ES-I3 (cell line): ENCODE data around the gene GJB6.

Experiments used
- H3K36me3 ChIP-seq: 2 replicates; pipeline ENCODE4 v1.6.1; 2013; ENCODE audit warnings: mild to moderate bottlenecking, low read length, control low read depth, moderate library complexity; ENCODE audit not compliant: insufficient read depth
- H3K4me1 ChIP-seq: 2 replicates; pipeline ENCODE4 v1.6.1; 2013; ENCODE audit warnings: mild to moderate bottlenecking, control low read depth, low read length; ENCODE audit not compliant: insufficient read depth
- H3K9ac ChIP-seq: 2 replicates; pipeline ENCODE4 v1.6.1; 2013; ENCODE audit warnings: low read depth, mild to moderate bottlenecking, low read length, moderate library complexity
- H3K9me3 ChIP-seq: 2 replicates; pipeline ENCODE4 v1.6.1; 2013; ENCODE audit warnings: mild to moderate bottlenecking, low read length, moderate library complexity; ENCODE audit not compliant: control insufficient read depth, insufficient read depth

GJB6 gene

GRCh38 chr13:20198781-20199180 lies 33.3 kb downstream of the GJB6 start:
- no peaks in the 10 kb centered on the region for H3K36me3 ChIP-seq
- H3K4me1 ChIP-seq = peaks cover 5% of the 10 kb centered on the region; the same call in 1 of the 2 replicates
- no peak overlapping the region for H3K9ac ChIP-seq
- H3K9me3 ChIP-seq = no peaks in the 10 kb centered on the region; the same call in none of the 2 replicates

DNA sequence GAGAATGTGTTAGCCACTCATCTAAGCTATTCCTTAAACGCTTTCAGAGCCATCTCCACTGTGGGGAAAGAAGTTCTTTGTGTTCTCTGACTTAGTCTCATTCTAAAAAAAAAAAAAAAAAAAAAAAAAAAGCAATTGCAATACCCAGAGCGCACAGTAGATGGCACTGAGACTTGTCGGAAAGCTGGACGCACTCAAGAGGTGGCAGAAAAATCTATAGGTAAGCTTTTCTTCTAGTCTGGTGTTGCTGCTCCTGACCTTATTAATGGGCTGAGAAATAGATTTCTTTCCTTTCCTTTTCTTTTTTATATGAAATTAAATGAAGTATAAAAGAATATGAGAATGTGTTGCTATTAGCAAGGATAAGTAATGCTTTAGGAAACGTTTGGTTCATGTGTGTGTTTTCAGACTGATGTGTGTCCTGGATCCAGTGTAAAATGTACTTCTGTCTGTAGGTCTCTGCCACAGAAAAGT lies 34.7 kb downstream of the GJB6 start:
- peaks cover 5% of the 10 kb centered on the region; the same call in 1 of the 2 replicates for H3K4me1 ChIP-seq
- no peaks in the 10 kb centered on the region; the same call in 1 of the 2 replicates for H3K9me3 ChIP-seq
- H3K36me3 ChIP-seq = no peaks in the 10 kb centered on the region
- H3K9ac ChIP-seq = no peak overlapping the region

DNA sequence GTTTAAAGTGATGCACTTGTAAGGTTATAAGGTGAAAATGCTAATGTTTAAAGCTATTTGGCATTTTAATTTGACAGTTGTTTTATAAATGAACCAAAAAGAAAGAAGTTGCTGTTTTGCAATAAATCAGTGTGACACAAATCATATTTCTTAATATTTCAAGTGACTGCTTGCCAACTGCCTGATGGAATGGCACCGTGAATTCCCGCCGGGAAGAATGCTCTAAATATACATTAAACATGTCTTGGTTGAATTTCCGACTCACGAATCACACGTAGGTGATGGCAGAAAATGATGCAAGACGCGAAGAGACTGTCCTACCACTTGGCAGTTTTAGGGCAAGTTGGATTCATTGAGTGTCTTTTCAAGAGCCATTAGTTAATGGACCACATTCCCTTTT lies 36.3 kb downstream of the GJB6 start:
- no peak overlapping the region for H3K9ac ChIP-seq
- peaks cover 5% of the 10 kb centered on the region; the same call in 1 of the 2 replicates for H3K4me1 ChIP-seq
- no peaks in the 10 kb centered on the region for H3K36me3 ChIP-seq
- no peaks in the 10 kb centered on the region; the same call in 1 of the 2 replicates for H3K9me3 ChIP-seq

GRCh38 chr13:20193907-20194631 lies 38.0 kb downstream of the GJB6 start:
- Histone ChIP-seq H3K9me3 (no peaks in the 10 kb centered on the region; the same call in 1 of the 2 replicates), H3K4me1 (peaks cover 5% of the 10 kb centered on the region; the same call in 1 of the 2 replicates), H3K9ac (peak overlapping the region; percentile 48; the same call in 1 of the 2 replicates), H3K36me3 (no peaks in the 10 kb centered on the region)

DNA sequence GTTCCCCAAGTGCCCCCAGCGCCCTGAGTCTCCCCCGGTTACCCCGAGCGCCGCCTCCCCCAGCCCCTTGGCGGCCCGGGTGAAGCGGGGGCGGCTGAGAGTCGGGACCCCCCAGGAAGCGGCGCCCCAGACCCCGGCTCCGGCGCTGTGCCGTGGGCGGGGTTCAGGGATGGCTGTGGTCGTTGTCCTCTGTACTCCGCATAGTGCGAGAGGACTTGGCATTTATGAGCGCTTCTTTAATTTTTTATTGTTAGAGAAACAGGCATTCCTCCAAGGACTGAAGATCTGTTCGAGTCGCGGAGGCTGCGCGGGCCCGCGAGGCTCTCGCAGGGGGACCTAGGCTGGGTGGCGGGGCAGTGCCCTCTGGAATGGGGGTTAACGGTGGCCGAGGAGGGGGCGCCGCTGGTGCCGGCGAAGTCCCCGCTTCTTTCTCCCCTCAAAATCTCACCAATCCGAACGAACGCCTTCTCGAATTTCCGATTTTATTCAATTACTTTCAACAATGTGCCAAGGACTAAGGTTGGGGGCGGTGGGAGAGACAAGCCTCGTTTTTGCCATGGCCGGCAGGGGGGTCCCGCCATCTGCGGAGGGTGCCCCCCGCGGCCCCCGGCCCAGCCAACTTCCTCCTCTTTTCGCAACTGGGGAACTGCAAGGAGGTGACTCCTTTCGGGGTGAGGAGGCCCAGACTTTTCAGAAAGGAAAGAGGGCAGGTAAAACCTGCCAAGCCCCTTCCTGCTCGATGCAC lies 38.8 kb downstream of the GJB6 start:
- Histone ChIP-seq H3K9me3 (no peaks in the 10 kb centered on the region; the same call in 1 of the 2 replicates), H3K4me1 (peaks cover 5% of the 10 kb centered on the region; the same call in 1 of the 2 replicates), H3K9ac (peak overlapping the region; percentile 48), H3K36me3 (no peaks in the 10 kb centered on the region)

GRCh38 chr13:20192836-20193161 lies 39.3 kb downstream of the GJB6 start, which contains the start of gene GJB2:
GJB2 (minus strand) TSS chr13:20192938; CDS start chr13:20189581, 3,357 bp downstream.
- peak within 1 kb of the TSS; percentile 55 for H3K9ac ChIP-seq

GRCh38 chr13:20192158-20192835 lies 39.8 kb downstream of the GJB6 start:
- peaks cover 5% of the 10 kb centered on the region; the same call in 1 of the 2 replicates for H3K4me1 ChIP-seq
- H3K36me3 ChIP-seq = no peaks in the 10 kb centered on the region
- peak overlapping the region; percentile 55; the same call in 1 of the 2 replicates for H3K9ac ChIP-seq
- no peaks in the 10 kb centered on the region; the same call in 1 of the 2 replicates for H3K9me3 ChIP-seq

More at GRCh38 chr13:20192836-20193161, 39.3 kb downstream of the GJB6 start, which contains the start of gene GJB2:
- Histone ChIP-seq H3K36me3 (no peaks in the 10 kb centered on the region), H3K9me3 (no peaks in the 10 kb centered on the region; the same call in 1 of the 2 replicates), H3K4me1 (peaks cover 5% of the 10 kb centered on the region; the same call in 1 of the 2 replicates)

GRCh38 chr13:20191311-20192157 lies 40.6 kb downstream of the GJB6 start:
- Histone ChIP-seq H3K4me1 (peaks cover 5% of the 10 kb centered on the region; the same call in 1 of the 2 replicates), H3K9me3 (no peaks in the 10 kb centered on the region; the same call in 1 of the 2 replicates), H3K9ac (peak overlapping the region; percentile 55; the same call in 1 of the 2 replicates), H3K36me3 (no peaks in the 10 kb centered on the region)

DNA sequence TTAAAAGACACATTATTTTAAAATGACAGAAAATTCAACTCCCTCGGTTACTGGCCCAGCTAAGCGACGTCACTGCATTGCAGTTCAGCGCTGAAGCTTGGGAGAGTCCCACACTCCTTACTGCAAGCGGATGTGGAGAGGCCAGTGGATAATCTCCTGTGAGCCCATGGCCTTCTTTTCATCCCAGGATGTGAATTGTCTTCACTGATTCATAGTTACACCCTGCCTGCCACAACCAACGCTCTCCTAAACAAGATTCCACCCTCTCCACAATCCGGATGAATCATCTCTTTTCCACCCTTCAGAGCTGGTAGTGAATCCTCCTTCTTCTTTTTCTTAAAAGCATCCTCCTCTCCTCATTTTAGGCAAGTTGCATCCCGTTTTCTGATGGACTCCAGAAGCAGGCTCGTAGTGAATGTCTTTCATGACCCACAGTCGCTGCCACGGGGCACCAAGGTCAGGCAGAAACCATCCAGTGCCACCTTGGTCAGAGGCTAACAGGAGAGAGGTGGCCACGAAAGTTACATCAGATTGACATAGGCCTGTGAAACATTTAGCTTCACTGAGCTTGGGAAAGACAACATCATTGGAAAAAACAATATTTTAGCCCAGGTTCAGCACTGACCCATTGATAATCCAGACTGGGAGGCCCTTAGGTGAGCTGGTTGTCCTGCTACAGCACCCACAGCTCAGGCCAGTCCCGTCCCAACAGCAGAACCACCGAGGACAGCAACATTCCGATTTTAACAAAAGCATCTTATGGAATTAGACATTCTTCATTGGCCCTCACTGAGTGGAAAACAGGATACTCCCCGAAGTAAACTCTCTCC lies 41.4 kb downstream of the GJB6 start:
- Histone ChIP-seq H3K36me3 (no peaks in the 10 kb centered on the region), H3K4me1 (peaks cover 5% of the 10 kb centered on the region; the same call in 1 of the 2 replicates), H3K9ac (no peak overlapping the region), H3K9me3 (no peaks in the 10 kb centered on the region; the same call in 1 of the 2 replicates)

DNA sequence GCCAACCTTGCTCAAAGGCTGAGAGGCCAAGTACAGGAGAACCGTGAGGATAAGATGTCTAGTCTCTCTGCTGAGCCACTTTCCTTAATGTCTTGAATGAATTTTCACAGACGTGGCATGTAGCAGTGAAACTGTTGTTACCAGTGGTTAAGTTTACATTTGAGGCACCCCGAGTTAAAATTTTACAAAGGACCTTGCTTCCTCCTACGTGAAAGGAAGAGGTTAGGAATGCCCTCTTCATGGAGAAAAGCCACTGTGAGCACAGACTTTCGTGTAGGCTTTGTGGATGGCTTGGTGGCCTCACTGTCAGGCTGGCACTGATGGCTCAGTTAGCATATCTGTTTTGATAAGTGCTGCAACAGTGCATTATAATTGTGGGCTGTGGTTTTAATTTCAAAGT lies 42.0 kb downstream of the GJB6 start:
- H3K36me3 ChIP-seq = no peaks in the 10 kb centered on the region
- H3K9me3 ChIP-seq = no peaks in the 10 kb centered on the region; the same call in 1 of the 2 replicates
- H3K9ac ChIP-seq = no peak overlapping the region
- H3K4me1 ChIP-seq = peaks cover 5% of the 10 kb centered on the region; the same call in 1 of the 2 replicates

DNA sequence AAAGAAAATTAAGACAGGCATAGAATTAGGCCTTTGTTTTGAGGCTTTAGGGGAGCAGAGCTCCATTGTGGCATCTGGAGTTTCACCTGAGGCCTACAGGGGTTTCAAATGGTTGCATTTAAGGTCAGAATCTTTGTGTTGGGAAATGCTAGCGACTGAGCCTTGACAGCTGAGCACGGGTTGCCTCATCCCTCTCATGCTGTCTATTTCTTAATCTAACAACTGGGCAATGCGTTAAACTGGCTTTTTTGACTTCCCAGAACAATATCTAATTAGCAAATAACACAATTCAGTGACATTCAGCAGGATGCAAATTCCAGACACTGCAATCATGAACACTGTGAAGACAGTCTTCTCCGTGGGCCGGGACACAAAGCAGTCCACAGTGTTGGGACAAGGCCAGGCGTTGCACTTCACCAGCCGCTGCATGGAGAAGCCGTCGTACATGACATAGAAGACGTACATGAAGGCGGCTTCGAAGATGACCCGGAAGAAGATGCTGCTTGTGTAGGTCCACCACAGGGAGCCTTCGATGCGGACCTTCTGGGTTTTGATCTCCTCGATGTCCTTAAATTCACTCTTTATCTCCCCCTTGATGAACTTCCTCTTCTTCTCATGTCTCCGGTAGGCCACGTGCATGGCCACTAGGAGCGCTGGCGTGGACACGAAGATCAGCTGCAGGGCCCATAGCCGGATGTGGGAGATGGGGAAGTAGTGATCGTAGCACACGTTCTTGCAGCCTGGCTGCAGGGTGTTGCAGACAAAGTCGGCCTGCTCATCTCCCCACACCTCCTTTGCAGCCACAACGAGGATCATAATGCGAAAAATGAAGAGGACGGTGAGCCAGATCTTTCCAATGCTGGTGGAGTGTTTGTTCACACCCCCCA lies 43.2 kb downstream of the GJB6 start:
- no peaks in the 10 kb centered on the region for H3K36me3 ChIP-seq

DNA sequence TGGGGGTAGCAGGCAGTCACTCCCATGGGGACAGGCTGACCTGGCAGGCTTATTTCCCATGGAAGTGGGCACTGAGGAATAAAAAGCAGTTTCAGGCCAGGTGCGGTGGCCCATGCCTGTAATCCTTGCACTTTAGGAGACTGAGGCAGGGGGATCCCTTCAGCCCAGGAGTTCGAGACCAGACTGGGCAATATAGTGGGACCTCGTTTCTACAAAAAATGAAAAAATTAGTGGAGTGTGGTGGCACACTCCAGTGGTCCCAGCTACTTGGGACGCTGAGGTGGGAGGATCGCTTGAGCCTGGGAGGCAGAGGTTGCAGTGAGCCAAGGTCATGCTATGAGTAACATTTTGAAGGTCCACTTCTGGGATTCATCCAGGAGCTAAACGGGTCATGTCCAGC lies 45.3 kb downstream of the GJB6 start:
- Histone ChIP-seq H3K9ac (no peak overlapping the region), H3K36me3 (no peaks in the 10 kb centered on the region), H3K9me3 (no peaks in the 10 kb centered on the region), H3K4me1 (no peaks in the 10 kb centered on the region)

More for the DNA sequence above, 43.2 kb downstream of the GJB6 start:
- Histone ChIP-seq H3K9me3 (no peaks in the 10 kb centered on the region; the same call in 1 of the 2 replicates), H3K4me1 (peaks cover 1% of the 10 kb centered on the region; the same call in 1 of the 2 replicates), H3K9ac (no peak overlapping the region)
